ENCODE measurements around the gene RAB36.

- TF ChIP-seq, protein P1, sequence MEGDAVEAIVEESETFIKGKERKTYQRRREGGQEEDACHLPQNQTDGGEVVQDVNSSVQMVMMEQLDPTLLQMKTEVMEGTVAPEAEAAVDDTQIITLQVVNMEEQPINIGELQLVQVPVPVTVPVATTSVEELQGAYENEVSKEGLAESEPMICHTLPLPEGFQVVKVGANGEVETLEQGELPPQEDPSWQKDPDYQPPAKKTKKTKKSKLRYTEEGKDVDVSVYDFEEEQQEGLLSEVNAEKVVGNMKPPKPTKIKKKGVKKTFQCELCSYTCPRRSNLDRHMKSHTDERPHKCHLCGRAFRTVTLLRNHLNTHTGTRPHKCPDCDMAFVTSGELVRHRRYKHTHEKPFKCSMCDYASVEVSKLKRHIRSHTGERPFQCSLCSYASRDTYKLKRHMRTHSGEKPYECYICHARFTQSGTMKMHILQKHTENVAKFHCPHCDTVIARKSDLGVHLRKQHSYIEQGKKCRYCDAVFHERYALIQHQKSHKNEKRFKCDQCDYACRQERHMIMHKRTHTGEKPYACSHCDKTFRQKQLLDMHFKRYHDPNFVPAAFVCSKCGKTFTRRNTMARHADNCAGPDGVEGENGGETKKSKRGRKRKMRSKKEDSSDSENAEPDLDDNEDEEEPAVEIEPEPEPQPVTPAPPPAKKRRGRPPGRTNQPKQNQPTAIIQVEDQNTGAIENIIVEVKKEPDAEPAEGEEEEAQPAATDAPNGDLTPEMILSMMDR (IDR thresholded peaks at IDR 0.05) = no peak
- no peak for TF ChIP-seq POLR2A (IDR thresholded peaks at IDR 0.05)
Observed at GRCh38 chr22:23138584-23139435, 6.5 kb upstream of the RAB36 start.

All from adrenal gland (tissue), 5 donors.